Fibroblast of villous mesenchyme (primary cell): ENCODE results near the gene EIF4EBP2. TPM values are rescaled to one million over a fixed set of nuclear protein-coding genes. Genes with fewer than 3 reads are reported as not detected.

Experiments
- DNase-seq: peaks from one replicate; pipeline ENCODE4 v3.0.0-alpha.2; 2010; ENCODE audit warnings: low read depth
- H3K4me3 ChIP-seq: 2 replicates; pipeline ENCODE4 v1.5.1; 2011; ENCODE audit warnings: low read depth, mild to moderate bottlenecking, low read length
- total RNA-seq: library from RNA; depleted of rRNA; stranded (reverse); fragments of >200 nt; gene quantifications from 2 replicates; pipeline ENCODE4 v1.2.3, GENCODE V29; 2012
- TF ChIP-seq, protein P1 (sequence below): IDR thresholded peaks from 2 replicates; pipeline ENCODE4 v1.5.1; 2012; ENCODE audit warnings: low read depth, mild to moderate bottlenecking, low read length; ENCODE audit not compliant: insufficient read depth

EIF4EBP2 gene
- total RNA-seq, 1 donor: 58.7 TPM

- TF ChIP-seq, protein P1, sequence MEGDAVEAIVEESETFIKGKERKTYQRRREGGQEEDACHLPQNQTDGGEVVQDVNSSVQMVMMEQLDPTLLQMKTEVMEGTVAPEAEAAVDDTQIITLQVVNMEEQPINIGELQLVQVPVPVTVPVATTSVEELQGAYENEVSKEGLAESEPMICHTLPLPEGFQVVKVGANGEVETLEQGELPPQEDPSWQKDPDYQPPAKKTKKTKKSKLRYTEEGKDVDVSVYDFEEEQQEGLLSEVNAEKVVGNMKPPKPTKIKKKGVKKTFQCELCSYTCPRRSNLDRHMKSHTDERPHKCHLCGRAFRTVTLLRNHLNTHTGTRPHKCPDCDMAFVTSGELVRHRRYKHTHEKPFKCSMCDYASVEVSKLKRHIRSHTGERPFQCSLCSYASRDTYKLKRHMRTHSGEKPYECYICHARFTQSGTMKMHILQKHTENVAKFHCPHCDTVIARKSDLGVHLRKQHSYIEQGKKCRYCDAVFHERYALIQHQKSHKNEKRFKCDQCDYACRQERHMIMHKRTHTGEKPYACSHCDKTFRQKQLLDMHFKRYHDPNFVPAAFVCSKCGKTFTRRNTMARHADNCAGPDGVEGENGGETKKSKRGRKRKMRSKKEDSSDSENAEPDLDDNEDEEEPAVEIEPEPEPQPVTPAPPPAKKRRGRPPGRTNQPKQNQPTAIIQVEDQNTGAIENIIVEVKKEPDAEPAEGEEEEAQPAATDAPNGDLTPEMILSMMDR: no peak
- no peak for DNase-seq
- H3K4me3 ChIP-seq: no peak overlapping the region
These were observed 4.8 kb upstream of the EIF4EBP2 start for GRCh38 chr10:70399177-70399576.

- peak overlapping the region; percentile 40 for H3K4me3 ChIP-seq
- DNase-seq: no peak
- TF ChIP-seq, protein P1: no peak
These were observed 386 bp upstream of the EIF4EBP2 start for GRCh38 chr10:70403483-70404035.

- DNase-seq: peak; percentile 38
- peak overlapping the region; percentile 98 for H3K4me3 ChIP-seq
- TF ChIP-seq, protein P1: no peak
These were observed 767 bp downstream of the EIF4EBP2 start for GRCh38 chr10:70404787-70405036.

- TF ChIP-seq, protein P1: no peak
- peak; percentile 99 for DNase-seq
- H3K4me3 ChIP-seq: peak overlapping the region; percentile 98
These were observed 1.3 kb downstream of the EIF4EBP2 start for GRCh38 chr10:70405037-70405824.

- no peak for DNase-seq
- TF ChIP-seq, protein P1: no peak
- H3K4me3 ChIP-seq: no peak overlapping the region
These were observed 5.8 kb downstream of the EIF4EBP2 start for GRCh38 chr10:70409772-70410171.

GRCh38 chr10:70410608-70411007, 6.7 kb downstream of the EIF4EBP2 start:
- TF ChIP-seq, protein P1: no peak
- no peak overlapping the region for H3K4me3 ChIP-seq
- no peak for DNase-seq
